ENCODE measurements around the gene LRP1. TPM values are rescaled to one million over a fixed set of nuclear protein-coding genes. Genes with fewer than 3 reads are reported as not detected.

Gene LRP1
- total RNA-seq, 2 experiments from 2014 or later = 1.1 to 4.4 TPM

DNA sequence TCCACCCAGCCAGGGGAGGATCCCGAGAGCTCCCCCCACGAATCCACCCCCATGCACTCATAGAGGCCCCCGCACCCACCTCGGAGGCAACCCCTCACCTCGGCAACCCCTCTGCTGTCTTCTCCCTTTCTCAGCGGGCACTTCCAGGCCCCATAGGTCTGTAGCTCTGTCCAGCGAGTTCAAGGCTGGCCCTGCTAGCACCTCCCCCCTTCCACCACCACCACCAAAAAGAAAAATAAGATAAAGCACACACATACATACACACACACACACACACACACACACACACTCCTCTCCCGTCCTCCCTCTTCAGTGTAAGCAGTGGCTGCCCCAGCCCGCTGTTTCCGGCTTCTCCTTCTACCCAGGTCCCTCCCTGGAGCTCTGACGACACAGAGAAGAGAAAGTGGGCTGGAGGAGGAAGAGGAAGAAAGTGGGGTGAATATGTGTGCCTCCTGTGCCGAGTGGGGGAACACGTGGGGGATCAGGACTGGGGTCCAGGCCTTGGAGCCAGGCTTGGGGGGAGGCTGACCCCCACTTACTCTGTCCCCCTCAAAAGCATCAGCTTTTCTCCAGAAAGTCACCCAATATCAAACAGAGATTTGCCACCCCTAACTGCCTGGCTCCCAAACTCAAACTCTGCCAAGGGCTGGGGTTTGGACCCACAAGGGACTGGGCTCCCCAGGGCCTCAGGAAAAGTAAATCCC lies 17.1 kb upstream of the LRP1 start, which contains the start of gene STAT6:
Gene STAT6 (minus strand): TSS at position 332 of the 704 bp plus-strand sequence. CDS start 3,084 bp downstream, outside the sequence.
- no peak for TF ChIP-seq EZH2phosphoT487 (IDR thresholded peaks at IDR 0.05; ENCODE audit: borderline replicate concordance, low read depth, low read length)
- TF ChIP-seq, protein P1, sequence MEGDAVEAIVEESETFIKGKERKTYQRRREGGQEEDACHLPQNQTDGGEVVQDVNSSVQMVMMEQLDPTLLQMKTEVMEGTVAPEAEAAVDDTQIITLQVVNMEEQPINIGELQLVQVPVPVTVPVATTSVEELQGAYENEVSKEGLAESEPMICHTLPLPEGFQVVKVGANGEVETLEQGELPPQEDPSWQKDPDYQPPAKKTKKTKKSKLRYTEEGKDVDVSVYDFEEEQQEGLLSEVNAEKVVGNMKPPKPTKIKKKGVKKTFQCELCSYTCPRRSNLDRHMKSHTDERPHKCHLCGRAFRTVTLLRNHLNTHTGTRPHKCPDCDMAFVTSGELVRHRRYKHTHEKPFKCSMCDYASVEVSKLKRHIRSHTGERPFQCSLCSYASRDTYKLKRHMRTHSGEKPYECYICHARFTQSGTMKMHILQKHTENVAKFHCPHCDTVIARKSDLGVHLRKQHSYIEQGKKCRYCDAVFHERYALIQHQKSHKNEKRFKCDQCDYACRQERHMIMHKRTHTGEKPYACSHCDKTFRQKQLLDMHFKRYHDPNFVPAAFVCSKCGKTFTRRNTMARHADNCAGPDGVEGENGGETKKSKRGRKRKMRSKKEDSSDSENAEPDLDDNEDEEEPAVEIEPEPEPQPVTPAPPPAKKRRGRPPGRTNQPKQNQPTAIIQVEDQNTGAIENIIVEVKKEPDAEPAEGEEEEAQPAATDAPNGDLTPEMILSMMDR (conservative IDR thresholded peaks at IDR 0.05; ENCODE audit: low read length) = 0 out of 2 replicates have a peak, but pooled peaks have one; percentile 26
- DNase-seq (ENCODE audit: low spot score) = peak; percentile 89
- Histone ChIP-seq H3K79me2 (ENCODE audit: insufficient read depth, low read depth, low read length) (peaks cover 29% of the 10 kb centered on the region; the same call in 1 of the 2 replicates), H3K4me2 (ENCODE audit: low read length) (peak within 1 kb of the TSS; percentile 80), H3K36me3 (ENCODE audit: insufficient read depth, low read length) (peaks cover 26% of the 10 kb centered on the region), H2AFZ (ENCODE audit: low read length) (peak within 1 kb of the TSS; percentile 79), H3K4me1 (ENCODE audit: insufficient read depth, low read length, poor library complexity, severe bottlenecking) (peaks cover 35% of the 10 kb centered on the region), H3K27ac (ENCODE audit: low read depth, low read length, poor library complexity, severe bottlenecking) (peak within 1 kb of the TSS; percentile 75), H4K20me1 (ENCODE audit: insufficient read depth, low read length) (no peaks in the 10 kb centered on the region), H3K4me3 (ENCODE audit: low read depth, low read length, poor library complexity, severe bottlenecking) (peak within 1 kb of the TSS; percentile 90), H3K9me3 (ENCODE audit: low read length) (no peaks in the 10 kb centered on the region), H3K9me2 (ENCODE audit: insufficient read depth, low read length) (no peaks in the 10 kb centered on the region)
- BruUV-seq (replicated peaks) = no TSS peak
- CTCF ChIA-PET (ENCODE audit: unreplicated experiment) = interaction anchor here (0.6 to 2.5 kb wide), 15 partner anchors 8 to 474 kb away, joined by 3 to 26 read pairs (median 4); partner anchors contain the start of genes LRP1 and ZBTB39
- intact Hi-C loops (cut with micrococcal nuclease; ENCODE audit: unreplicated experiment) = loop anchor here (2.0 to 10.0 kb wide), 3 partner anchors 131 to 596 kb away; no protein-coding TSS in a partner anchor
- POLR2A ChIA-PET = interaction anchor here (0.6 to 4.1 kb wide), 18 partner anchors 9 to 937 kb away, joined by 3 to 45 read pairs (median 4); partner anchors contain the start of genes LRP1 and NEMP1

DNA sequence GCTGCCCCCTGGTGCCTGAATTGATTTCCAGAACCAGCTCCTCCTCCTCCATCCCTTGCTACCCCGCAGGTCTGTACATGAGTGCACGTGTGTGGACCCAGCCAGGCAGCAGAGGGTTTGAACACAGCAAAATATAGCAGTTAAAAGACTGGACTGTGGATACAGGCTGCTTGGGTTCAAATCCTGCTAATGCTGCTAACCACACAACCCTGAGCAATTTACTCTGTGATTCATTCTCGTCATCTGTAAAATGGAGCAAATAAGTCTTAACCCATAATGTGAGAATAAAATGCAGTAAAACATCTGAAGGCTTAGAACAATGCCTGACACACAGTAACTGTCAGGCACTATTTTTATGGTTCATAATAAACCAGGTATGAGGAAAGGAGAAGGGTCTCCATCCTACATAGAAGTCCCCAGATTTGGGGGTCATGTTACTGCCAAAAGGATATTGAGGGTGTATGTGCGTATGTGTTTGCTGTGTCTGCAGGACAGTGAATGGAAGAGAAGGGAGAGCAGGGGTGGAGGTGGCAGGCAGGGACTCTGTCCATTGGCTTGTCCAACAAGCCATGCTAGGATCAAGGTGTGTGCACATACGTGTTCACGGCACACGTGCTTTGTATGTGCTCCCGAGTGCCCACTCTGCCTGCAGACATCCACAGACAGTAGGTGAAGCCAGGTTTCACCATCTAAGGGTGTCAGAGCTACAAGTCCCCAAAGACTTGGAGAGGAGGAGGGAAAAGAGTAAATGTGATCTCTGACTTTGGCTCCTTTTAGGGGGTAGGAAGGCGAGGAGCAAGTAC lies 15.6 kb upstream of the LRP1 start:
- CTCF ChIA-PET (ENCODE audit: unreplicated experiment) = interaction anchor here (0.6 to 2.5 kb wide), 15 partner anchors 9 to 366 kb away, joined by 3 to 26 read pairs (median 4); partner anchors contain the start of genes HSD17B6 and ZBTB39
- peak overlapping the region; percentile 79; the same call in 1 of the 2 replicates for H2AFZ ChIP-seq (ENCODE audit: low read length)
- BruUV-seq (replicated peaks) = no TSS peak
- intact Hi-C loops (cut with micrococcal nuclease; ENCODE audit: unreplicated experiment) = loop anchor here (1.0 to 10.0 kb wide), 7 partner anchors 24 to 598 kb away; no protein-coding TSS in a partner anchor
- peaks cover 32% of the 10 kb centered on the region for H3K4me1 ChIP-seq (ENCODE audit: insufficient read depth, low read length, poor library complexity, severe bottlenecking)
- peak overlapping the region; percentile 80 for H3K4me2 ChIP-seq (ENCODE audit: low read length)
- H3K9me2 ChIP-seq (ENCODE audit: insufficient read depth, low read length) = no peaks in the 10 kb centered on the region
- H3K27ac ChIP-seq (ENCODE audit: low read depth, low read length, poor library complexity, severe bottlenecking) = peak overlapping the region; percentile 75
- no peak for DNase-seq (ENCODE audit: low spot score)
- no peaks in the 10 kb centered on the region for H3K9me3 ChIP-seq (ENCODE audit: low read length)
- POLR2A ChIA-PET = interaction anchor here (0.5 to 4.1 kb wide), 8 partner anchors 7 to 467 kb away, joined by 3 to 45 read pairs (median 5); partner anchors contain the start of genes ATP5F1B and NEMP1
- peaks cover 29% of the 10 kb centered on the region; the same call in 1 of the 2 replicates for H3K79me2 ChIP-seq (ENCODE audit: insufficient read depth, low read depth, low read length)
- H3K36me3 ChIP-seq (ENCODE audit: insufficient read depth, low read length) = peaks cover 10% of the 10 kb centered on the region
- TF ChIP-seq EZH2phosphoT487 (IDR thresholded peaks at IDR 0.05; ENCODE audit: borderline replicate concordance, low read depth, low read length) = no peak
- TF ChIP-seq, protein P1 (conservative IDR thresholded peaks at IDR 0.05; ENCODE audit: low read length) = peak; percentile 94
- H4K20me1 ChIP-seq (ENCODE audit: insufficient read depth, low read length) = no peaks in the 10 kb centered on the region
- peak overlapping the region; percentile 90 for H3K4me3 ChIP-seq (ENCODE audit: low read depth, low read length, poor library complexity, severe bottlenecking)
